HL-60/S4 (cell line): ENCODE results near the gene PDS5B.
"Not testable (repeated sequence)": the region's sequence is repeated elsewhere in the genome, so short reads cannot be mapped to it uniquely, and the experiment has no call there.

Source experiments
- in situ Hi-C: fragments of 300-500 bp; cut with MboI; formaldehyde crosslinking; loops from 2 replicates; pipeline ENCODE4 v1.14.3; 2022; ENCODE audit warnings: low sequenced_read_pairs

The PDS5B gene

DNA sequence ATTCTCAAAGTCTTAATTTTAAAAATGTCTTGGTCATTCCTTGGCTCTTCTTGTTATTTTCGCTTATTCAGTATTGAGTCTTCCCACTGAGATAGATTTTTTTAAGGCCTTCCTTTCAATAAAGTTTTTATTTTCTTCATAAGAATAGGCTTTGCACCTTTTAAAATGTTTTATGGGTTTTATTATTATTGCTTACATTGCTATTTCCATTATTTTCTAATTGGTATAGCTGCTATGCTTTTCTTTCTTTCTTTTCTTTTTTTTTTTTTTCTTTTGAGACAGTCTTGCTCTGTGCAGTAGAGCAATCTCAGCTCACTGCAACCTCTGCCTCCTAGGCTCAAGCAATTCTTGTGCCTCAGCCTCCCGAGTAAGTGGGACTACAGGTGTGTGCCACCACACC, 195.7 kb downstream of the PDS5B start:
- in situ Hi-C loops: no loop called here

DNA sequence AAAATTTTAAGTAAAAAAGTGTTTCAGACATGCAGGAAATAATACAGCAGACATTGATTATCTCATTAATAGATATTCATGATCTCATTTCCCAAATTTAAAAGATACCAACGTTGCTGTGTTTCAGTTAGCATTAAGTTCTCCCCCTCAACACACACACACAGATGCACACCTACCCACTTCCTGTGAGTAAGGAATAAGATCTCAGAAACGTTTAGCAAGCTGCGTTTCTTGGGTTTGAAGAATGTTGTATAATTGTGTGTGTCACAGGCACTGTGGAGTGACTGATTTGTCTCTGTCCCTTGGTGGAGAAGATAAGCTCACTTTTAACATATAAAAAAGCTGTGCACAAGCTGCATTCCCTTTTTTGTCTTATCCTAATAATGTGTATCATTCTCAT, 196.8 kb downstream of the PDS5B start:
- in situ Hi-C loops: no loop called here

DNA sequence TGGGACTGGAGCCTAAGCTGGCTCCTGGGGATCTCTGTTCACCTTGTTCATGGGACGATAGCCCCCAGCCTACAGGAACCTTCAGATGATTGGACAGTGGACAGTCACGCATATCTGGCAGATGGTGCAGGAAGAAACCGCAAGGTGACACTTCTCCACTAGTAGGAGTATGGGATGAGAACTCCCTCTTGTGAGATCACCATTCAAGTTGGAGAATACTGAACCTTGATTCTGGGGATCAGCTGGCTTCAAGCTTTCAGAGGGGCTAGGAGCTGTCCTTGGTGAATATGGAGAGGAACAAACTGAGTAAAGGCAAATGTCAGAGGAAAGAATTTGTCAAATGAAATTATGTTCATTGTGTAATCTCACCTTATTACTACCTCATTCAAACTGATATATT, 204.5 kb downstream of the PDS5B start:
- in situ Hi-C loops: no loop called here

DNA sequence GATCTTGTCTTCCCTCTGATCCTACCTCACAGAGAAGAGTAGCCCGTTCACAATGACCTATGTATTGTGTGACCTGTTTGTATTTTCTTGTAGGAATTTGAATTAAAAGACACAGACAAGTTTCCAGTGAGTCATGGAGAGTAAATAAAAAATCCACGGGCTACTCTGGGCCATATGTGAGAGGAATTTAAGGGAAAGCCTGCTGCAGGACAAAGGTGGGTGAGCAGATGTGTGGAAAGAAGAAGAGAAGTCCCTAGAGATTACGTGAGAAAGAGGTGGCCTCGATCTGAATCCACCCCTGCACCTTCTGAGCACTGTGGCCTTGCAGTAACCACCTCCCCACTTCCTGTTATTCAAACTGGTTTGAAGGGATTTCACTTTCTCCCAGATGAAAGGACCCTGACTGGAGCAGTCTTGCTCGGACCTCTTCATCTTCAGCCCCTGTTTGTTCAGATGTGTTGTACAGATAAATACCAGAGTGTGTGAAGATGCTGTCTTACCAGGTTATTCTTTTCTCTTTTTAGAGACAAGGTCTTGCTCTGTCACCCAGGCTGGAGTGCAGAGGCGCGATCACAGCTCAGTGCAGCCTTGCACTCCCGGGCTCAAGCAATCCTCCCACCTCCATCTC, 205.4 kb downstream of the PDS5B start:
- in situ Hi-C loops: no loop called here

DNA sequence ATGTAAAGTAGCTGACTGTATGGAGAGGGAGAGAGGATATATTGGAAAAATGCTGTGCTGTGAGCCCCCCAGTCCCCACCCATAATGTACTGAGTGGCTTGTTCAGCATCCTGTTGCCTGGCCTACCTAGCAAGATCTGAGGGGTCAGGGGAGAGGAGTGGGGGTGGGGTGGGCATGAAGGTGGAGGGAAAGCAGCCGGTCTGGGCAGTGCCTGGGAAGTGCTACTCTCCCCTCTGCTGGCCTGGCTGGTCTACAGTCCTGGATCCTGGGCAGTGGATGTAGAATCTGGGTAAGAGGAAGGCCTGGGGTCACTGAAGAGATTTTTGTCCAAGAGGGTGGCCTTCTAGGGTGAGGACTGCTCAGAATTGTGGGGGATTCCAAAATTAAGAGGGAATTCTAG, 210.5 kb downstream of the PDS5B start:
- in situ Hi-C loops: no loop called here

DNA sequence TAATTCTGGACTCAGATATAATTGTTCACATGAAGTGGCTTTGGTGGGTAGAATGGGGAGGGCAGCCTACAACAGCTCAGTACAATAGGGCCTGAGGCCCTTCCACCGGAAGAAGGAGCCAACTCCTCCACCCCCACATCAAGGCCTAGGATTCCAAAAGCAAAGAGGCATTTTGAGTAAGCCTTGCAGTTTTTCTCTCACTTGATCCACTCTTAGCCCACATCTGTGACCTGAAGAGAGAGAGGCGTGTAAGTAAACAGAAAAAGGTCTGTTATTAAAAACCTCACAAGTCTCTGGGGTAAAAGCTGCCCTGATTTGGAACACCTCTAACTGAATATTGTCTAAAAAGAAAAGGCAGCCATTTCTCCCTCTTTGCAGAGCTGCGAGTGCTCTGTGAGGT, 215.9 kb downstream of the PDS5B start:
- in situ Hi-C loops: no loop called here

DNA sequence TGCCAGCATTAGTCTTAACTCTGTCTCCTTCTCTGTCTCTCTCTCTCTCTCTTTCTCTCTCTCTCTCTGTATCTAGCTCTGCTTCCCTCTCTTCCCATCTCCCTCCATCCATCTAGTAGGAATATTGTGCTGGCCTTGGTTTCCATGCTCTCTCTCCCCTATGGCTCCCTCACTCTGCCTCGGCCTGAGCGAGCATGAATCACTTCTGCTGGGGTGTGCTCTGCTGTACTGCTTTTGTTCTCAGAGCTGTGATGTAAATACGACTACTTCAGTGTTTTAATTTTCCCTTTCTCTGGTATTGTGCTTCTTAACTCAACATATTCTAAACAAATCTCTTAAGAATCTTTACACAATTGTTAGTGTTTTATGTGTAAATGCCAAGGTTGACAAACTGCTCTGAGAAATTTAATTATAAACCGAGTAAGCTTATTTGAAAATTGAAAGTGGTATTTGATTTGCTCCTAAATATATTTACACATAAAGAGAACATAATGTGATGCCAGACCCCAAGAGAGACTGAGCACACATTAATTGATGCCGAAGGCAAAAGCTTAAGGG, 218.5 kb downstream of the PDS5B start:
- in situ Hi-C loops: no loop called here

DNA sequence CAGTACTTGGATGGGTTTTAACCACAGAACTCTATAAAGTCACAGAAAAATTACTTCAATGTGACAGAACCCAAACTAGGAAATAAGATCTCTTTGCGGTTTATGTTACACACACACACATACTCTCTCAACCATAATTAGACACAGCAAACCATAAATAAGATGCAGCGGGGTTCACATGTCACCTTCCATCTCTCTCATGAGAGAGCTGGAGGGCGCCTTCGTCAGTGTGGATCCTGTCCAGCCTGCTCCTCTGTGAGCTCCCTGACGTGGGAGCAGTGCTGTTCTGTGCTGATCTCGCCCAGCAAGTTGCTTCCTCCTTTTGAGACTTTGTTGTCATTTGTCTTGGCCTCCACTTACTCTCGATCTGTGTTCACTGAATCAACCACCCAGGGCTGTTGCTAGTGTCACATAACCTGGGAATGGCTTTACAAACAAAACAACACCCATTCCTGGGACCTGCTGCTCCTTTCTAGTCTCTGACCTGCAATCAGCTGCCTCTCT, 225.1 kb downstream of the PDS5B start:
- in situ Hi-C loops: no loop called here

DNA sequence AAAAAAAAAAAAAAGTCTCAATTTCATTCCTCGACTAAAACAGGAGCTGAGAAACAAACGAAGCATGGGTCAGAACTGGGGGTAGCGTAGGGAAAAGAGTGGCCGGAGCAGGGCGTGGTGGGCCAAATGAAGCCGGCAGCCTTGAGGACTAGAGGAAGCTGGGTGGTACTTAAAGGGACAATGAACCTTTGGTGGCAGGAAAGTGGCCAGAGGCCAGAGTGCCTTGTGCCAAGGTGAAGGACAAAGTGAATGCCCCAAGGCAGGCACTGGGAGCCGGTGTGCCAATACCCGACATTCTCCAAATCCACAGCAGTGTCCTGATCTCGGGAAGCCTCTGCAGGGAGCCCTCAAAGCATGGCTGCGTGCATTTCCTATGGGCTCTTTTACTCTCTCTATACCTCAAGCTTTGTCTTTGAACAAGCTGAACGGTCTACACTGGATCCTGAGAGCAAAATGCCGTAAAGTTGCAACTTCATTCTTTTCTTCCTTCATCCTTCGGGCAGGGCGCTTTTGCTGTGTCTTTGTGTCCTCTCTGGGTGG, 235.0 kb downstream of the PDS5B start:
- in situ Hi-C loops: no loop called here

DNA sequence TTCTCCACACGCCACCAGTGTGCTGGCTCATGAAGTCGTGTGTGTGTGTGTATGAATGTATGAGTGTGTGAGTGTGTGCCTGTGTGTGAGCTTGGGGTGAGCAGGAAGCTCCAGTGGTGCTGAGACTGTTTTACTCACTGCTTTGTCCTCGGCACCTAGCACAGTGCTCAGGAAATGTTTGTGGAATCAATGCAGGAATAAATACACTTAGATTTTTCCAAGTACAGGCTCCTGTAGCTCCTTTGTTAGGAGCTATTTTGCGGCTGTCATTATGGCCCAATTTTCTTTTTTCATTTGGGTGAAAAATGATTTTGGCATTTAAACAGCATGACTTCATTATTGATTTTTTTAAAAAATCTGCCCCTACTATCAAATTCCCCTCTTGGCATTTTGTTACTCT, 236.5 kb downstream of the PDS5B start:
- in situ Hi-C loops: no loop called here

DNA sequence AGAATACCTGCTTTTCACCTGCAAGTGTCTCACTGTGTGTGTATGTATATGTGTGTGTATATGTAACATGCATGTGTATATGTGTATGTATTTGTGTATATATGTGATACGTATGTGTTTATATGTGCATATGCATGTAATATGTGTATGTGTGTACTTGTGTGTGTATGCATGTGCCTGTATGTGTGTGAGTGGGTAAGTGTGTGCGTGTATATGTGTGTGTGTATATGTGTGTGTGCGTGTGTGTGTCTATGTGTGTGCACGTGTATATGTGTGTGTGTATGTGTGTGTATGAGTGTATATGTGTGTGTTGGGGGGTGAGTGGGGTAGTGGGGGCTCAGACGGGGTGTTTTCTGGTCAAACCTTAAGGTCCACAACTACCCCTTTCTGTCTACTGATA, 237.3 kb downstream of the PDS5B start:
- in situ Hi-C loops: no loop called here

DNA sequence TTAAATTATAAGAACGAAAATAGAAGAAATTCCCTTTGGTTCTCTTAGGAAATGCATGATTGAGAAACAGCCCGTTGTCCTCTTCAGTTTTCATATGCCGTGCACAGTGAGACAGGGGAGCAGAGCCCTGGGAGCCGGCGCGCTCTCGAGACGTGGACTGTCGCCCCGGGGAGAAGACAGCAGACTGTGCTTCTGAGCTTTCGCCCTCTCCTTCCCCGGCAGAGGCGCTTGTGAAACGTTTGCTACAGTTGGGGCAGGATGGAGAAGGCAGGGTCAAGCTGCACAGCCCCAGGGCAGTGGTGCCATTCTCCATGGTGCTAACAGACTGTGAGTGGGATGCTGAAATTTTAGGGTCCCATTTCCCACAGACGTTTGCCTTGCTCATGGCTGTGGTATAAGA, 237.8 kb downstream of the PDS5B start:
- in situ Hi-C loops: no loop called here

DNA sequence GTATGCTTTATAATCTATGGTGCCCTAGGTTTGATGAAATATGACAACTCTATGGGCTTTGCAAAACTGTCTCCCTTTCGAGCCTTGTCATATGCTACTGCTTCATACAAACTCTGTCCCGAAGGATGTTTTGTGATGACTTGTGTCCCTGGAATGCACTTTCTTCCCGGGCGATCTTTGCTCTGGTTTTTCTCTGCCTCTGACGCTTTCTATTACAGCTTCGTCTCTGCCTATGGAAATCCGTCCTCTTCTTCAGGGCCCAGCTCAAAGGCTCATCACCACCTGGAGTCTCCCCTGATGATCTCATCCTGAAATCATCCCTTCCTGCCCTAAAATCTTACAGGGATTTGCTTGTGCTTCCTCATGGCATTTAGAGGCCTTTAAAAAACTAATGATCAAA, 238.4 kb downstream of the PDS5B start:
- in situ Hi-C loops: no loop called here

DNA sequence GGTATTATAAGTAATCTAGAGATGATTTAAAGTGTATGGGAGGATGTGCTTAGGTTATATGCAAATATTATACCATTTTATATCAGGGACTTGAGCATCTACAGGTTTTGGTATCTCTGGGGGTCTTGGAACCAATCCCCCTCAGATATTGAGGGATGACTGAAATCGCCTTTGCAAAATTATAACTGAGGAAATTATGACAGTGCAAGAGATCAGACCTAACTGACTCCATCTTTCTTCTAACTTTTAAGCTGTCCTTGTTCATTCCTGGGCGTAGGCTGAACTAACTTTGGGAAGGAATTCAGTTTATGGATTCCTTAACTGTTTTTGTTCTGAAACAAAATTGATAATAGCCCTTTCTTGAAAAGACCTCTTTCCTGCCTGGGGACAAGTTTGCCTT, 239.2 kb downstream of the PDS5B start:
- in situ Hi-C loops: no loop called here

DNA sequence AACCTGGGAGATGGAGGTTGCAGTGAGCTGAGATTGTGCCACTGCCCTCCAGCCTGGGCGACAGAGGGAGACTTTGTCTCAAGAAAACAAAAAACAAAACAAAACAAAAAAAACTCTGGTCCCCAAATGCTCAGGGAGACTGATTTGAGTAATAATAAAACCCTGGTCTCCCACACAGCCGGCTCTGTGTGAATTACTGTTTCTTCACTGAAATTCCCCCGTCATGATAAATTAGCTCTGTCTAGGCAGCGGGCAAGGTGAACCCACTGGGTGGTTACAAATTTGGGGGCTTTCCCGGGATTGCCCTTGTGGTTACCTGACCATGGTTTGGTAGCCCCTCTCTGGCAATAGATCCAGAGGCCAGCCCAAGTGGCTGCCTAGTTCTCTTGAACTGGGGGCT, 240.1 kb downstream of the PDS5B start:
- in situ Hi-C loops: not testable (repeated sequence)
